ENCODE measurements around the gene RNF5. TPM values are rescaled to one million over a fixed set of nuclear protein-coding genes. Genes with fewer than 3 reads are reported as not detected.
A peak's percentile ranks its signal among the peaks of the same experiment; 100 is the strongest.

RNF5 gene
- total and polyA plus RNA-seq, 9 of the 15 experiments (the other 6 are each of a cell fraction or from before 2014, with no cell fraction given): 62.2 to 245 (median 129) TPM

- no peak for TF ChIP-seq ZNF124 (CRISPR knock-in tag; IDR thresholded peaks at IDR 0.05)
- TF ChIP-seq LCOR (CRISPR knock-in tag; IDR thresholded peaks at IDR 0.05): no peak; the same call in 1 of the 2 replicates
- no peak for TF ChIP-seq NCOA4 (IDR thresholded peaks at IDR 0.05; ENCODE audit: partially characterized antibody)
- TF ChIP-seq HNRNPH1 (optimal IDR thresholded peaks at IDR 0.05; ENCODE audit: low read depth, low read length): no peak
- TF ChIP-seq RBM39 (optimal IDR thresholded peaks at IDR 0.05; ENCODE audit: low read depth, low read length): no peak
- TF ChIP-seq ZNF445 (CRISPR knock-in tag; IDR thresholded peaks at IDR 0.05; ENCODE audit: low read depth): no peak
- peak in 1 of 2 experiments; percentile 96; a peak in 2 of 4 replicates for TF ChIP-seq HDAC1 (IDR thresholded peaks at IDR 0.05)
- no peak for TF ChIP-seq ZFX (CRISPR knock-in tag; IDR thresholded peaks at IDR 0.05)
- no peak for TF ChIP-seq NCOA2 (IDR thresholded peaks at IDR 0.05; ENCODE audit: partially characterized antibody in 2 of 2)
- TF ChIP-seq ILF3 (IDR thresholded peaks at IDR 0.05; ENCODE audit: borderline replicate concordance): no peak
- no peak for TF ChIP-seq BACH1 (tag; IDR thresholded peaks at IDR 0.05)
- peak; percentile 43; the same call in 1 of the 2 replicates for TF ChIP-seq HCFC1 (IDR thresholded peaks at IDR 0.05; ENCODE audit: low read depth, low read length)
- no peak for TF ChIP-seq ZBTB34 (CRISPR knock-in tag; IDR thresholded peaks at IDR 0.05)
- TF ChIP-seq PCBP1 (IDR thresholded peaks at IDR 0.05; ENCODE audit: low read depth, low read length, poor library complexity, severe bottlenecking): peak; percentile 53
- no peak for TF ChIP-seq DLX4 (CRISPR knock-in tag; IDR thresholded peaks at IDR 0.05)
- TF ChIP-seq SIN3A (IDR thresholded peaks at IDR 0.05; ENCODE audit: borderline replicate concordance in 2 of 2, control insufficient read depth in 1 of 2, low read depth in 2 of 2, low read length in 2 of 2): peak; percentile 32 to 78; a peak in 2 of 4 replicates
- no peak for TF ChIP-seq ZNF354B (CRISPR knock-in tag; IDR thresholded peaks at IDR 0.05)
- TF ChIP-seq TAF9B (IDR thresholded peaks at IDR 0.05; ENCODE audit: partially characterized antibody): no peak
- TF ChIP-seq NCOA1 (IDR thresholded peaks at IDR 0.05; ENCODE audit: low read depth): no peak
- no peak for TF ChIP-seq ZNF311 (CRISPR knock-in tag; IDR thresholded peaks at IDR 0.05)
- TF ChIP-seq ATF2 (CRISPR knock-in tag; IDR thresholded peaks at IDR 0.05): no peak
Observed at GRCh38 chr6:32154514-32155161, 23.6 kb upstream of the RNF5 start (continued).

Measured in K562 (cell line).